Prostate gland (tissue), 2 donors: ENCODE data around the gene PROM2.

Experiments
- POLR2A ChIP-seq: fragments of 450-650 bp; IDR thresholded peaks from one replicate; pipeline ENCODE4 v1.6.1; 2016; ENCODE audit warnings: antibody characterized with exemption, mild to moderate bottlenecking
- POLR2AphosphoS5 ChIP-seq: sonication (generic); formaldehyde crosslinking; IDR thresholded peaks from one replicate; pipeline ENCODE4 v1.6.1; 2017; ENCODE audit warnings: antibody characterized with exemption
- TF ChIP-seq, protein P1 (sequence below), 4 experiments: fragments of 200-600 bp in 2 of 4; fragments of 450-650 bp in 2 of 4; sonication (generic) in 2 of 4; IDR thresholded peaks; 1 replicate in 3 of 4; 2 replicates in 1 of 4; pipeline ENCODE4 v1.5.1; 2016 to 2019; ENCODE audit warnings: antibody characterized with exemption in 4 of 4, mild to moderate bottlenecking in 2 of 4, moderate library complexity in 2 of 4

DNA sequence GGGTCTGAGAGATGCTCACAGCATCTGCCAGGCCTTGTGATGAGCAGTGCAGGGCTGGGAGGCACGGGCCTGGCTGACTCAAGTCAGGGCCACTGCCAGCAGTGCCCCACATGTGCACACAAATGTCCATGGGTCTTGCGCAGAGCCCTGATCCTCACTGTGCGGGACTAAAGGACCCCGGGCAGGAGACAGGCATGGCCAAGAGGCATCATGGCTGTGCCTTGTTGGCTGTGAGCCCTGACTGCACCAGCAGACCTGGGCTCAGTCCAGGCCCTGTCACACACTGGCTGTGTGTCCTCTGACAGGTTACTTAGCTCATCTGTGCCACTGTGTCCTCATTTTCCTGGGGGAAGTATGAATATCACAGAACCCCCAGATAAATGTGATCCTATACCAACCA, 26.9 kb downstream of the PROM2 start:
- TF ChIP-seq, protein P1, sequence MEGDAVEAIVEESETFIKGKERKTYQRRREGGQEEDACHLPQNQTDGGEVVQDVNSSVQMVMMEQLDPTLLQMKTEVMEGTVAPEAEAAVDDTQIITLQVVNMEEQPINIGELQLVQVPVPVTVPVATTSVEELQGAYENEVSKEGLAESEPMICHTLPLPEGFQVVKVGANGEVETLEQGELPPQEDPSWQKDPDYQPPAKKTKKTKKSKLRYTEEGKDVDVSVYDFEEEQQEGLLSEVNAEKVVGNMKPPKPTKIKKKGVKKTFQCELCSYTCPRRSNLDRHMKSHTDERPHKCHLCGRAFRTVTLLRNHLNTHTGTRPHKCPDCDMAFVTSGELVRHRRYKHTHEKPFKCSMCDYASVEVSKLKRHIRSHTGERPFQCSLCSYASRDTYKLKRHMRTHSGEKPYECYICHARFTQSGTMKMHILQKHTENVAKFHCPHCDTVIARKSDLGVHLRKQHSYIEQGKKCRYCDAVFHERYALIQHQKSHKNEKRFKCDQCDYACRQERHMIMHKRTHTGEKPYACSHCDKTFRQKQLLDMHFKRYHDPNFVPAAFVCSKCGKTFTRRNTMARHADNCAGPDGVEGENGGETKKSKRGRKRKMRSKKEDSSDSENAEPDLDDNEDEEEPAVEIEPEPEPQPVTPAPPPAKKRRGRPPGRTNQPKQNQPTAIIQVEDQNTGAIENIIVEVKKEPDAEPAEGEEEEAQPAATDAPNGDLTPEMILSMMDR (IDR thresholded peaks at IDR 0.05): no peak
- TF ChIP-seq POLR2AphosphoS5: no peak
- no peak for TF ChIP-seq POLR2A
